Fibroblast of the aortic adventitia (primary cell): ENCODE results near the gene FMN1. TPM values are rescaled to one million over a fixed set of nuclear protein-coding genes. Genes with fewer than 3 reads are reported as not detected.

ENCODE experiments used
- DNase-seq: peaks from one replicate; pipeline ENCODE4 v3.0.0-alpha.2; 2010; ENCODE audit warnings: low read depth
- H3K4me3 ChIP-seq: 2 replicates; pipeline ENCODE4 v1.5.1; 2011; ENCODE audit warnings: low read depth, mild to moderate bottlenecking, control low read depth, low read length, moderate library complexity
- total RNA-seq: library from RNA; depleted of rRNA; stranded (reverse); fragments of >200 nt; gene quantifications from 2 replicates; pipeline ENCODE4 v1.2.3, GENCODE V29; 2012; ENCODE audit warnings: low replicate concordance
- TF ChIP-seq, protein P1 (sequence below): IDR thresholded peaks from 2 replicates; pipeline ENCODE4 v1.5.1; 2011; ENCODE audit warnings: mild to moderate bottlenecking, low read length, control low read depth, inconsistent platforms; ENCODE audit not compliant: insufficient read depth

FMN1 gene
- total RNA-seq, 1 donor: 1.1 TPM

- TF ChIP-seq, protein P1, sequence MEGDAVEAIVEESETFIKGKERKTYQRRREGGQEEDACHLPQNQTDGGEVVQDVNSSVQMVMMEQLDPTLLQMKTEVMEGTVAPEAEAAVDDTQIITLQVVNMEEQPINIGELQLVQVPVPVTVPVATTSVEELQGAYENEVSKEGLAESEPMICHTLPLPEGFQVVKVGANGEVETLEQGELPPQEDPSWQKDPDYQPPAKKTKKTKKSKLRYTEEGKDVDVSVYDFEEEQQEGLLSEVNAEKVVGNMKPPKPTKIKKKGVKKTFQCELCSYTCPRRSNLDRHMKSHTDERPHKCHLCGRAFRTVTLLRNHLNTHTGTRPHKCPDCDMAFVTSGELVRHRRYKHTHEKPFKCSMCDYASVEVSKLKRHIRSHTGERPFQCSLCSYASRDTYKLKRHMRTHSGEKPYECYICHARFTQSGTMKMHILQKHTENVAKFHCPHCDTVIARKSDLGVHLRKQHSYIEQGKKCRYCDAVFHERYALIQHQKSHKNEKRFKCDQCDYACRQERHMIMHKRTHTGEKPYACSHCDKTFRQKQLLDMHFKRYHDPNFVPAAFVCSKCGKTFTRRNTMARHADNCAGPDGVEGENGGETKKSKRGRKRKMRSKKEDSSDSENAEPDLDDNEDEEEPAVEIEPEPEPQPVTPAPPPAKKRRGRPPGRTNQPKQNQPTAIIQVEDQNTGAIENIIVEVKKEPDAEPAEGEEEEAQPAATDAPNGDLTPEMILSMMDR: no peak
- peak; percentile 48 for DNase-seq
- no peak overlapping the region for H3K4me3 ChIP-seq
Observed at GRCh38 chr15:32966512-32966911, 228.0 kb downstream of the FMN1 start.

DNA sequence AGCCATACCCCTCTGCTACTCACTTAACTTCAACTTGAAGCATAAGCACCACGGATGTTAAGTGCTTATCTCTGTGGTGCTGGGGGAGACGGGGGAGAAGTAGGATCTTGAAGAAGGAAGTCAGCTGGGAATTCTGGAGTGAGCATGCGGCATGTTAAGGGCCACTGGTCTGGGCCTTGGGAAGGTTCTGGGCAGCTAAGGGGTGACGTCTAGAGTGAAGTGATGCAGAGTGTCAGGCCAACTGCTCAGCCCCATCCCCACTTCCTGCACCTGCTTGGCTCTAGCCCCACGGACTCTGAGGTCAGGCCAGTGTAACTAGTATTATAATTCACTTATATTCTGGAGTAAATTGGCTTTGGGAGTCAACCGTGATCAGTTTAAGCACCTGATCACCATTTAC, 228.6 kb downstream of the FMN1 start:
- TF ChIP-seq, protein P1: no peak

GRCh38 chr15:32959077-32959476, 235.4 kb downstream of the FMN1 start:
- TF ChIP-seq, protein P1: no peak
- no peak overlapping the region for H3K4me3 ChIP-seq
- peak; percentile 94 for DNase-seq

More for the DNA sequence above, 228.6 kb downstream of the FMN1 start:
- DNase-seq: no peak
- H3K4me3 ChIP-seq: no peak overlapping the region

DNA sequence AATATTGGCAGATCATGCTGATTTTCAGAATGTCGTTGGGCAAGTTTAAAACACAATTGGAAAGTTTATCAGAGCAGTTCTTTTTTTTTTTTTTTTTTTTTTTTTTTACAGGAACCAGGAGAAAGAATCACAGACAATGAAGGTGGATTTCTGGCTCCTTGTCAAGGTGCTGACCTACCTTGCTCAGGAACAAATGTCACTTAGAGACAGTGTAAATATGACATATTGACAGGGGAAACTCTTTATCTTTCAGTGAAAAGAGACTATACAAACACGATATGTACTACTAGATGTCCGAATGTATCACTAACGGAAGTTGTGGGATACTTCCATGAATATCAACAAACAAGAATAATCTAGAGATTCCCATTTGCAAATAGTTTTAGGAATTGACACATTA, 237.3 kb downstream of the FMN1 start:
- TF ChIP-seq, protein P1: no peak
- no peak for DNase-seq
- H3K4me3 ChIP-seq: no peak overlapping the region

DNA sequence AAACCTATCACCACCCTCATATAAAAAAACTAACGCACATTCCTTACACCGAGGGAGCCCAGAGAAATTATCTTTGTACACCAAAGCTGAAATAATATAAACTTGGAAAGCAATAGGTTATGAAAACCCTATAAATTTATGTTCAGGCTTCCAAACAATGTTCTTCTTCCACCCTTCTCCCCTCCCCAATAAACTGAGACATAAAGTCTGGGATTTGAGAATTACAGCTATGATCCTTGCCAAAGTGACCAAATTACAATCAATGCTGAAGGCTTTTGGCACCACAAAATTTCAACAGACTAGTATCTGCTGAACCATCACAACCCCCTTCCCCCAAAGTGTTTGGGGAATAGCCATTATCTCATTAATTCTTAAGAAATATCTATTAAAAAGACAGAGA, 237.8 kb downstream of the FMN1 start:
- H3K4me3 ChIP-seq: no peak overlapping the region
- TF ChIP-seq, protein P1: no peak
- no peak for DNase-seq

DNA sequence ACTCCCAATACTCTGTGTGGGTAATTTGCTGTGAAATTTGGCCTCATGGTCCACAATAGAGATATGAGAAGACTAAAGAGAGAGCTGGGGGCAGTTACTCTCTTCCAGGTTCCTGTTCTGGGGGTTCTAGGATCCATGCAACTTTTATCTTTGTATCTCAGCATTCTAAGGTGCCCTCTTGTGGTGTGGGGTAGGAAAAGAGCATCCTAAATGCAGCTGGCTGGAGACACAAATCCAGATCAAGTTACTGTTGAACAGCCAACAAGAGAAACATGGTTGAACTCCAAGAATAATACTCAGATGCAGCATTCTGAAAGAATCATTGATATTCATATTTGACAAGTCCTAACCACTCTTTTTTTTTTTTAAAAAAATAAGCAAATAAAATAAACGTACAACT, 238.5 kb downstream of the FMN1 start:
- TF ChIP-seq, protein P1: peak; percentile 81
- DNase-seq: peak; percentile 98
- H3K4me3 ChIP-seq: no peak overlapping the region

DNA sequence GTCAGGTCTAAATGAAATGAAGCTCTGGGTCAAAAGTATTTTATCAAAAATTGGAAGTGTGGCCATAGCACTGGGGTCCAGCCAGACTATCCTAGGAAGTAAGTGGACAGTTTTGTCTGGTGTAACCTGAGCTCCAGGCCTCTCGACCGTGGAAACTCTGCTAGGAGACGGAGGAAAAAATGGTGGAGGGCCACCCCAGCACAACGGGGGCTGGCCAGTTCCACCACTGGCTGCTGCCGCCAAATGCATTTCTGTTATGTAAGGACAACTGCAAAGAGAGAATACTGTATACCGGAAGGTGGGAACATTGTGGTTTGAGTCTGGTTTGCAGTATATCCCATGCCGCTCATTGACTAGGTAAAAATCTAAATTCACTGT, 241.0 kb downstream of the FMN1 start:
- TF ChIP-seq, protein P1: no peak
- no peak overlapping the region for H3K4me3 ChIP-seq
- no peak for DNase-seq
